GM18868 (cell line): Measurements from ENCODE around the gene ENG.
"Not testable (repeated sequence)": the region's sequence is repeated elsewhere in the genome, so short reads cannot be mapped to it uniquely, and the experiment has no call there.

Experiments used
- ATAC-seq: cut with Tn5 transposase; IDR thresholded peaks from one replicate; pipeline ENCODE4 v1.9.1; 2021; ENCODE audit warnings: mild to moderate bottlenecking, moderate library complexity; ENCODE audit not compliant: unreplicated experiment

Gene ENG

GRCh38 chr9:127796225-127796813 lies 58.1 kb downstream of the ENG start:
- ATAC-seq: no peak

- no peak for ATAC-seq
Measured at GRCh38 chr9:127794001-127794791, 60.3 kb downstream of the ENG start.

GRCh38 chr9:127793093-127793708 lies 61.3 kb downstream of the ENG start:
- ATAC-seq: no peak

GRCh38 chr9:127792417-127793031 lies 61.9 kb downstream of the ENG start:
- no peak for ATAC-seq

GRCh38 chr9:127791085-127791484 lies 63.4 kb downstream of the ENG start:
- ATAC-seq: no peak

GRCh38 chr9:127790094-127790855 lies 64.2 kb downstream of the ENG start:
- no peak for ATAC-seq

GRCh38 chr9:127789179-127789578 lies 65.3 kb downstream of the ENG start:
- no peak for ATAC-seq

- no peak for ATAC-seq
Measured at GRCh38 chr9:127788337-127789011, 66.0 kb downstream of the ENG start.

- no peak for ATAC-seq
Measured at GRCh38 chr9:127786773-127787104, 67.7 kb downstream of the ENG start.

GRCh38 chr9:127785933-127786772 lies 68.3 kb downstream of the ENG start, which contains the start of gene CDK9:
Gene CDK9, plus strand, starts transcription at chr9:127786034. Its CDS starts 115 bp downstream, at chr9:127786149.
- peak; percentile 67 for ATAC-seq

- ATAC-seq: peak; percentile 35
Measured at GRCh38 chr9:127785023-127785932, 69.2 kb downstream of the ENG start.

- ATAC-seq: no peak
Measured at GRCh38 chr9:127783111-127784008, 71.1 kb downstream of the ENG start.

GRCh38 chr9:127781806-127782205 lies 72.7 kb downstream of the ENG start:
- no peak for ATAC-seq

- ATAC-seq: not testable (repeated sequence)
Measured at GRCh38 chr9:127780909-127781308, 73.5 kb downstream of the ENG start.

GRCh38 chr9:127780126-127780885 lies 74.2 kb downstream of the ENG start:
- ATAC-seq: no peak

- peak; percentile 37 for ATAC-seq
Measured at GRCh38 chr9:127779136-127779981, 75.1 kb downstream of the ENG start.
